Measurements from ENCODE around the gene NR2C2.

NR2C2 gene

DNA sequence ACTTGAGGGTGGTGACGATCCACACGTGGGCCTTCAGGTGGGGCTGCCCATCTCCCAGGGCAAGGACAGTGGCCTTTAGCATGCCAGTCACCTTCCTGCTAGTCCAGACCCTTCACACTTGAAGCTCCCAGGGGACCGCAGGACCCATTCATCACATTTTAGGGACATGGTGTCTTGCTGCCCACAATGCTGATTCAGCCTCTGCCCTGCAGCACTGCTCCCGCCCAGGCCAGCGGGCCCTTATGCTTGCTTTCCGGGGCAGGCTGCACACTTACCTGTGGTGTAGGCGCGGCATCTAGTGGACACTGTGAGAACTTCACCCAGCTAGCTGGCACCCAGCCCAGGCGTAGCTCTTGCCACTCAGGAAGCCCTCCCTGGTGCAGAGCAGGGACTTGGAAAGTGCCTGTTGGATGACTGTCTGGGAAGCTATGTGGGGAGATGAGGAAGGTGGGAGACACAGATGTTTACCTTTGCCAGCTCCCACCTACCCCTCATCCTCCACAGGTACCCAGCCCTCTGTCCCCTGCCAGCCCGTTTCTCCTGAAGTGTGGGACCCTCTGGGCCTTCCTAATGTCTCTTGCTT lies 26.3 kb upstream of the NR2C2 start:
- peak; percentile 91 for DNase-seq (ENCODE audit: low spot score)

DNA sequence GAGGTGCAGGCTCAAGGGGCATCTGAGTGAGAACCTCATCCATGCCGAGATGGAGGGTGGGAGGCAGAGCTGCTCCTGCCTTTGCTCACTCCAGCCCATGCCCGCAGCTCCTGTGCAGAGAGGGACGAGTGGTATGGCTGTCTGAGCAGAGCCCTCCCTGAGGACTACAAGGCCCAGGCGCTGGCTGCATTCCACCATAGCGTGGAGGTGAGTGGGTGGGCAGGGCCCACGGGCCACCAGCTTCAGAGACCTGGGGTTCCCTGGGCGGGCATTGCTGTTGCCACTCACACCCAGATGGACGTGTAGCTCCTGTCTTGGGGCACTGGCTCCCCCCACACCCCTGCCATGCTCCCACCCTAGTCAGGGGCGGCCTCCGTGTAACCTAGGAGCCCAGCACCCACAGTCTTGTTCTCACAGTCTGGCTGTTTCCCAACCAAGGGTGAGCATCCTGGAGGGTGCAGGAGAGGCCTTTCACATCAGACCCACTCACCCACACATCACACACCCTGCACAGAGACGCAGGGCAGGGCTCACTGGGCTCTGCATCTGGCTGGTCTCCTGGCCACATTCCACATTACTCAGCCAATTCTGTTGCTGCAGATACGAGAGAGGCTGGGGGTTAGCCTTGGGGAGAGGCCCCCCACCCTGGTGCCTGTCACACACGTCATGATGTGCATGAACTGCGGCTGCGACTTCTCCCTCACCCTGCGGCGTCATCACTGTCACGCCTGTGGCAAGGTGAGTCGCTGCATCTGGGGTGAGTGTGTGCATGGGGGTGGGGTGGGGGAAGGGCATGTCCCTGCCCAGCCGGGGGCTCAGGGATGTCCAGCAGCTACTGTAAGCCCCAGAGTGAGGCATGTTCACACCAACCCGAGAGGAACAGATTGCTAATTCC lies 25.3 kb upstream of the NR2C2 start:
- no peak for DNase-seq (ENCODE audit: low spot score)

DNA sequence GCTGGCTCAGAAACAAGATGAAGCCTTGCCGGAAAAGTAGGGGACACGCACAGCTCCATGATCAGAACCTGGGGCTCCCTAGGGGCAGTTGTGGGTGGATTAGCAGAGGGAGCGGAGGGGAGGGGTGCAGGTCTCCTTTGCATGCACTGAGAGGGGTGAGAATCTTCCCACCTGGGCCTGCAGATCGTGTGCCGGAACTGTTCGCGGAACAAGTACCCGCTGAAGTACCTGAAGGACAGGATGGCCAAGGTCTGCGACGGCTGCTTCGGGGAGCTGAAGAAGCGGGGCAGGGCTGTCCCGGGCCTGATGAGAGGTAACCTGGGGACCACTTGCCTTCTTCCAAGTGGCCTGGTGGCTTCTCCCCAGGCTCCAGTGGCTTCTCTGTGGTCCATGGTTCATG lies 24.5 kb upstream of the NR2C2 start:
- no peak for DNase-seq (ENCODE audit: low spot score)

DNA sequence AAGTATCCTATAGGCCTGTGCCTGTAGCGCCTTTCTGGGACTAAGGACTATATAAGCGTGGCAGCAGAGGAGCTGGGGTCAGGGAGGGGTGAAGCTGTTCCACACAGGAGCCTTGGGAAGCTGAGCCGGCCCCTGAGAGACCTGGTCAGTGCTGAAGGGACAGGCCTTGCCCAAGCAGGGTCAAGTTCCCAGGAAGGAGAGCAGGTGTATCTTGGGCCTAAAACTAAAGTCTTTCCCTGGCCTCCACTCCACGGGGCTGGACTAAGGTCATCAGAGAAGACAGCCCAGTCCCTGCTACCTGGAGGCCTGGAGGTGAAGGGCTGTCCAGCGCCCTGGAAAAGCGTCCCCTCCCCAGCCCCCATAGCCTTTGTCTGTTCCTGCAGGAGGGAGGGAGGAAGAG lies 23.9 kb upstream of the NR2C2 start:
- no peak for DNase-seq (ENCODE audit: low spot score)

DNA sequence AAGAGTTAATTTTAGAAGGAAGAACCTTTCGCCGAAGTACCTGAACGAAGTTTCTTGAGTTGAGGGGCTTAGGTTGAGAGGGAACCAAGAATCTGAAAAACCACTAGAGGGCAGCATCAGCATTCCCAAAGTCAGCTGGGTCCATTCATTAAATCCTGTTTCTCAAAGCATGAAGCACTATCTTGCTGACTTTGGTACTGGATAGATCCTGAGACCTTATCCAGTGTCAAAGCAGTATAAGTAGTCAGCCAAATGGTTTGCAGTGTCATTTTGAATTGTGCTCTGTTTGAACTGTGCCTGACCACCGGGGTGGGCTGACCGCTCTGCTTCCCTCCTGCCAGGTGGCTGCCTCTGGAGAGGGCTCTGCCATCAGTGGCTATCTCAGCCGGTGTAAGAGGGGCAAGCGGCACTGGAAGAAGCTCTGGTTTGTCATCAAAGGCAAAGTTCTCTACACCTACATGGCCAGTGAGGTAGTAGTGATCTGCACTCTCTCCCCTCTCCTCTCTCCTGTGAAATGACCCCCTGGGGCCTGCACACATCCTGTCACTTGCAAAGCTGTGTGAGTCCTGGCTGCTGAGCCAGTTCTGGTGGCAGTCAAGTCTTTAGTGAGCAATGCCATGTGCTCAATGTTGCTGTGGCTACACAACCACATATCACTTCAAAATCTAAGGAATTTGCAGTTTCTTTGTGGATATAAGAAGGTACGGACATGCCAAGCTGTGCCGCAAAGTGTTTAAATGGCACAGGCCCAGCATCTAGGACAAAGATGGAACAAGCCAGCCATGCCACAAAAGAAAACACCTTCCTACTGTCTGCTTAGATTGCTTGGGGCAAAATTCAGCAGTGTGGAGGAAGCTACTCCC lies 21.4 kb upstream of the NR2C2 start:
- no peak for DNase-seq (ENCODE audit: low spot score)

DNA sequence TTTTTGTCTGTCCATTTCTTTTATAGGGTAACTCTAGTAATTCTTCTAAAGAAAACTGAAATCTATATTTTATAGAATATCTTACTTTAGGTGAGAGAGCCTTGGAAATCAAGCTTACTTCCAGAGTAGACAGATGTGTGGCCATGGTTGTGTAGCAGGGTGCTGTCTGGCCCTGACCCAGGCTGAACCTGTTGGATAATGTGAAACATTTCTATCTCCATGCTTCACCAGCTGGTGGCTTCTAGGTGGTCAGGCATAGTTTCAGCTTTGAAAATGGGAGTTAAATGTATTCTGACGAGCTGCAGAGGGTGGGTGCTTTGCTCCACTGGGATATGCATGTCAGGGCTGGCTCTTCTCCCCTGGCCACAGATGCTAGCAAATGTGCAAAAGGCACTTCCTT lies 20.8 kb upstream of the NR2C2 start:
- no peak for DNase-seq (ENCODE audit: low spot score)

DNA sequence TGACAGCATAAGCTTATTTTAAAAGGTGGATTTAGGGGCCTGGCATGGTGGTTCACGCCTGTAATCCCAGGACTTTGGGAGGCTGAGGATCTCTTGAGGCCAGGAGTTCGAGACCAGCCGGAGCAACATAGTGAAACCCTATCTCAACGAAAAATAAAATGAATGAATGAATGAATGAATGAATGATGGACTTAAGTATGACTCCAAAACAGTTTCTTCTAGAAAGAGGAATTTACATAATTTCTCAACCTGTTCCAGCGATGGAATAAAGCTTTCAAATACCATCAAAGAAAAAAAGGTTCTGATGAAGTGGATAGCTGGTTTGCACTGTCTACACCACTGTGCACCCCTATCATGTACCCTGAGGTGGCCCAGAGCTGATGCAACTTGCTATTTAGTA lies 20.1 kb upstream of the NR2C2 start:
- no peak for DNase-seq (ENCODE audit: low spot score)

DNA sequence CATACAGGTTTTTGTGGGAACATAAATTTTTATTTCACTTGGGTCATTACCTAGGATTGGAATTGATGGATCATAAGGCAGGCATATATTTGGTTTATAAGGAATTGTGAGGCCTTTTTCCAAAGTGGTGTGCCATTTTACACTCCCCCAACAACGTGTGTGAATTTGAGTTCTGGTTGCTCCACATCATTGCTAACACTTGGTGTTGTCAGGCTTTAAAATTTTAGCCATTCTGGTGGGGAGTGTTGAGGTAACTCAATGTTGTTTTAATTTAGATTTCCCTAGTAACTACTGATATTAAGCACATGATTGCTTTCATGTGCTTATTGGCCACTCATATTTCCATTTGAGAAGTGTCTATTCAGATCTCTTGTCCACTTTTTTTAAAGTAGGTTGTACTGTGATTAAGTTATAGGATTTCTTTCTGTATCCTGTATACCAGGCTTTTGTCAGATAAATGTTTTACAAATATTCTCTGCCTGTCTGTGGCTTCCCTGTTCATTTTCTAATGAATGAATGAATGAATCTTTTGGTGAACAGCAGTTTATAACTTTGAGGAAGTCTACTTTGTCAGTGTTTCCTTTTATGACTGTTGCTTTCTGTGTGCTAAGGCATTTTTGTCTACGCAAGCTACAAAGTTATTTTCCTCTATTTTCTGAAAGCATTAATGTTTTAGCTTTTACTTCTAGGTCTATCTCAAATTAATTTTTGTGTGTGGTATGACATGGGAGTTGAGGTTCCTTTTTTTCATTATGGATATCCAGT lies 17.9 kb upstream of the NR2C2 start:
- no peak for DNase-seq (ENCODE audit: low spot score)

DNA sequence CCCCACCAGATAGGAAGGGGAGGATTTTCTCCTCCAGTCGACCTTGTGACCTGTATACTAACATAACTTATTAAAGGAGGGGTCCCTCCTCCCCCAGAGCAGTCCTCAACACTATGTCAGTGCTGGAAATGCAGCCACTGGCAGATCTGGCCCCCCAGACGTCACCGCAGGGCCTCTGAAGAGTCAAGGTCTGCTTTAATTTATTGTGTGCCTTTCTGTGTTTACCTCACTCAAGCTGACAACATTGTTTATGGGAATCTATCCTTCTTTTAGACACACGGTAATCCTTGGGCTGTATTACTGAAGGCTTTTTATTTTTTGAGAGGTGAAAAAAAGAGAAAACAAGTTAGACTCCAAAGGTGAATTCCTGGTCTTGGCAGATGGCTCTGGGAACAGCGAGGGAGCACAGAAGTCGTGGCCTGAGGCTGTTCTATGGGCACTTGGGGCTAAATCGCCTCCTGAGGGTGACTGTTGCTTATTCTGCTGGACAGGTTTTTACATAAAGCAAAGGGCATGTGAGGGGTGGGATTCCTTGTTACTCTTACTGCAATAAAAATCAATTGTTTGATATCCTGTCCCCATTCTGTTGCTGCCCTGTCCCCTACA lies 13.5 kb upstream of the NR2C2 start:
- DNase-seq (ENCODE audit: low spot score), result no peak

DNA sequence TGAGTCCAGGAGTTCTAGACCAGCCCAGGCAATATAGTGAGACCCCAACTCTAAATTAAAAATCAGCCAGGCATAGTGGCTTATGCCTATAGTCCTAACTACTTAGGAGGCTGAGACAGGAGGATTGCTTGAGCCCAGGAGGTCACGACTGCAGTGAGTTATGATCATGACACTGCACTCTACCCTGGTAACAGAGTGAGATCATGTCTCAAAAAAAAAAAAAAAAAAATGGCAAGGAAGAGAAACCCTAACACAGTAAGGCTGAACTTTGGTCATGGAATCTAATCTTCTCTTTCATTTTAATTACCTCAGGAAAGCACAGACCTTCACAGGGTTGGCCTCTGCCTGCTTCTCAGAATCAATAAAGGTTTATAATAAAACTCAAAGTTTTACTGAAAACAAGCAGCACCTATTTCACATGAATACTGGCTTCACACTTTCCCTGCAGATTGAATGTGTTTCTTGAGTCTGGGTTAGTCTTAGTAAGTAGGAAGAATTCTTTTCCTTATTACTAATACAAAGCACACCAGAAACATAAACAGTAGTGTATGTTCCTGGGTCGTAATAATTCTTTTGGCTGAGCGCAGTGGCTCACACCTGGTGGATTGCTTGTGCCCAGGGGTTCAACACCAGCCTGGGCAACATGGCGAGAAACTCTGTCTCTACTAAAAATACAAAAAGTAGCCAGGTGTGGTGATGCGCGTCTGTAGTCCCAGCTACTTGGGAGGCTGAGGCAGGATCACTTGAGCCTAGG lies 11.6 kb upstream of the NR2C2 start:
- no peak for DNase-seq (ENCODE audit: low spot score)

DNA sequence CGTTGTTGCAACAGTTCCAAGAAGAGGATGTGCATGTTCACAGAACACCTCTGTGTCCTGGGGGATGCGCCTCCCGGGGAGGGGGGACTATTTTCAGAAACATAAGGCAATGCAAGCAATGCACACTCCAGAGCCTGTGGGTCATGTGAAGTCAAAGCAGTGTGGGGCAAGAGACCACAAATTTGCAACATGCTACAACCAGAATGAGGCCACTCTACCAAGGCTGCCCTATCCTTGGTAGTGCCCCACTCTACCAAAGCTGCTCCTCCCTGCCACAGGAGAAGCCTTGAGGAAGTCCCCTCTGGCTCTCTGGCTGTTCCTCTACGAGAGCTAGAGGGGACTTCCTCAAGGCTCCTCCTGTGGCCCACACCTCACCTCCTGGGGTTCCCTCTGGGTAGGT lies 8.4 kb upstream of the NR2C2 start:
- DNase-seq (ENCODE audit: low spot score), result no peak

DNA sequence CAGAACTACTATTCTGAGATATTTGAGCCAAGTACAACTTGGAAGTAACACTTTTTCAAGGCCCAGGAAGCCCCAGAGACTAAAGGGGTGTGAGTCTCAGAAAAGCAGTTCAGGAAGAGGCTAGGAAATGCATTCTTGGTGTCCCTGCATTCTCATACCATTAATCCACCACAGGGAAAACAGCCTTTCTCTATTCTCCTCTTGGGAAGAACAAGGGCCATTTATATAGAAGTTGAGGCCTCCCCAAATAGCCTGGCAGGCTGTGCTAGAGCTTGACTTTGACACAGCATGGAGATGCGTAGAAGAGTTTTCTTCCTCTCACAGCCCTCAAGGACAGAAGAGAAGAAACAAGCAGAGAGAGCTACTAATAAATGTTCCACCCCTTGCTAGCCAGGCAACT lies 5.5 kb upstream of the NR2C2 start:
- DNase-seq (ENCODE audit: low spot score), result no peak

DNA sequence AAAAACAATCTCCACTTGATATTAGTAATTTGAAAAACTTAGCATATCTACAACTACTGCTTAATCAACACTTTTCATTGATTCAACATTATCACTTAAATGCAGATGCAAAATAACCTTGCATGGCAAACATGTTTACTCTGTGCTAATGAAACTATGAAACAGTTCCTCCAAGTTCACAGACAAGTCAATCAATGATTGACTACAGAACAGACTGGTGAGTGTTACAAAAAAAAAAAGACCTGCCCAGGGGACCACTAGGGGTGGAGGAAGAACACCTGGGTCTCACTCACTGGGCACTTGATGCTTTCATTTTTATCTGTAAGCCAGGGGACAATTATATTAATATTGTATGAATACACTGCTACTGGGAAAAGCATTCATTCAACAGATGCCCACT lies 4.3 kb upstream of the NR2C2 start:
- no peak for DNase-seq (ENCODE audit: low spot score)

DNA sequence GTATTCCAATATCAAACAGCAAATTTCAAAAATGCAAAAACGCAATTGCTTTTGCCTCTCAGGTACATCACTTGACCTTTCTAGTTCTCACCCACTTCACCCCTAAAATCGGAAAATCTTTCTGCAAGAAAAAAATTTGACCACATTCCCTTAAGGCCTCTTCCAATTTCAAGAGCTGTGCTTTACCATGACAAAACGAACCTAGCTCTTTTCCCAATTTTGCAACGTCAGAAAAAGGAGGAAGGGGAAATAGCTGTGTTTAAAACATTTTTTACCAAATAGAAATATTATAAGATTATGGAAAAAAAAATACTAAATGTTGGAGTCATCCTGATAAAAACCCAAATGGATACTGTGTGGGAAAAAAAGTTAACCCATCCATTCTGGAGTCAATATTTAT lies 1.1 kb upstream of the NR2C2 start:
- no peak for DNase-seq (ENCODE audit: low spot score)

DNA sequence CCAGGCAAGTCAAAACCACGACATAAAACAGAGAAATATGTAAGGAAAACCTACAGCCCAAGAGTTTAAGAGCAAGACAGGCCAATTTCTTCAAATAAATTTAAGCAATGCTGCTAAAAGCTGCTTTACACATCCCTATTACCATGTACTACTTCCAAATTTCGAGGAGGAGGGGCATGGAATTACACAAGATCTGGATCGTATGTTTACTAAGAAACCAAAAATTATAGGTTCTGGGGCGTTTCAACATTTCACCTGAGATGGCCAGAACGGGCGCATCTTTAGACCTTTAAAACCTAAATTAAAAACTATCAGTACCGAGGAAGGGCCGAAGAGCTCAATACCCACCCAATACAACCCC lies 664 bp upstream of the NR2C2 start:
- DNase-seq (ENCODE audit: low spot score), result no peak

DNA sequence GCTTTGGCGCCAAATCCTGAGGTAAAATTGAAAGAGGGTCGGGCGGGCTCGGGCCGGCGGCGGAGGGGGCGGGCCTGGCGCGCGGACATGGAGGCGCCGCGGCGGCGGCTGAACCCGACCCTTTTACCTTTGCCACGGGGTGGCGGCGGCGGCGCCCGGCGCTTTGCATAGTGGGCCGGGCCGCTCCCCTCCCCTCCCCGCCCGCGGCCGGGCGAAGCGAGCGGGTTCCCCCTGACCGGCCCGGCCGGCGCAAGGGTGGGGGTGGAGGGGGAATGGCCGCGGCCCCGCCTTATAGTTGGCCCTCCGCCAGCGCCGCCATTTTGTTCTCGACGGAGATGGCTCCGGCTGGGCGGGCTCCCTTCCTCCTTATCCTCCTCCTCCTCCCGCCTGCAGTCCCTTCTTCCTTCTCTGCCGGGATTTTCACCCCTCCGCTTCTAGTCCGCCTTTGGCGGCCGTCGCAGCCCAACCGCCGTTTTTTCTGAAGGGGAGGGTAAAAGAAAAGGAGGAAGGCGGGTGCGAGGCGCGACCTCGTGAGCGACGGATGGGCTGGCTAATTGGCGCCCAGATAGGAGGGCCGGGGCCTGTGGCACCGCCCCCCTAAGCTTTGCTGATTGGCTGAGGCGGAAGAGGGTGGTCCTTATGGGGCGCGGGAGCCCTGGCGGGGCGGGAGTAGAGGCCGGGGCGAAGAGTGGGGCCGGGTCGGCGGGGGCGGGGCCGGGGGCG lies 664 bp downstream of the NR2C2 start:
- peak; percentile 99 for DNase-seq (ENCODE audit: low spot score)

DNA sequence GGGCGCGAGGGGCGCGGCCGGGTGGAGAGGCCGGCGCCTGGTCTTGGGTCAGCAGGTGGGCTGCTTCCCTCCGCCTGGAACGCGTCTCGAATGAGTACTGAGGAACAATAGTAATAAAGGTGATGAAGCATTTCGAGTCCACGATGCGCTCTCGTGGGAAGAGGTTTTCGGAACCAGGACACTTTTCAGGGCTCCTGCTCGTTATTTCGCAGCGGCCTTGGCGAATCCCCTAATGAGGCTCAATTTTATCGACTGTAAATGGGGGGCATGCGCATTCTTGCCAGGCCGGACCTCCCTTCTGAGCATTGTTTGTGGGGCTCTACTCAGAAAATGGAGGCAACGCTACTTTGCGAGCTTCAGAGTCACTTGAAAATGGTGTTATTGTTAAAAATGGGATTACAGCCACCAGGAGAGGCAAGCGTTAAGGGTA lies 1.2 kb downstream of the NR2C2 start:
- DNase-seq (ENCODE audit: low spot score), result no peak

DNA sequence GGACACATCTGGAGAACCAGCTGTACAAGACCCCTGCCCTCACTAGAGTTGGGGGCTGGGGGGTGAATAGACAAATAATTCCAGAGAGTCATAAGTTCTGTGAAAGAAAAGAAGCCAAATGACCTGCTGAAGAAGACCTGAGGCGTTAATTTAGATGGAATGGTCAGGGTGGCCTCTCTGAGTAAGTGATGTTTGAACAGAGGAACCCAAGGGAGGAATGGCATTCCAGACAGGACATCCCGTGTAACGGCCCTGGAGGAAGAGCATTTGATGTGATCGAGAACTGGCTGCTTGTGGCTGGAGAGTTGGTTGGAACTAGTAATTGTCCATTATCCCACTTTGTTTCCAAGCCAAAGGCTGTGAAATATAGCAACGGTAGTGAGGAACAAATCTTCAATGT lies 1.7 kb downstream of the NR2C2 start:
- no peak for DNase-seq (ENCODE audit: low spot score)

DNA sequence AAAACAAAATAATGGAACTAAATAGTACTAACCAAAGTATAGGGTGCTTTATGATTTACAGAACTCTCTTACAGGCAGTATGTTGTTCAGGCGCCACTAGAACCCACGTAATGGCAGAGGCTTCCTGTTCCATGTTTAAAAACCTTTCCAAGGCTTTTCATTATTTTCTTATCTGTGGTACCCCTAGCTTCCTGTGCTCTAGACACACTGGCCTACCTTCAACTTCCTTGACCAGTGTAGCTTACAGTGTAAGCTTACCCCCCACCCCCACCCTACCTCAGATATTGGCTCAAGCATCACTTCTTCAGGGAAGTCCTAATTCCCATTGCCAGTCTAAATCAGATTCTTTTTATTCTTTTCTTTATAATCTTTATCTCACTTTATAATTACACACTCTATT lies 2.9 kb downstream of the NR2C2 start:
- no peak for DNase-seq (ENCODE audit: low spot score)

DNA sequence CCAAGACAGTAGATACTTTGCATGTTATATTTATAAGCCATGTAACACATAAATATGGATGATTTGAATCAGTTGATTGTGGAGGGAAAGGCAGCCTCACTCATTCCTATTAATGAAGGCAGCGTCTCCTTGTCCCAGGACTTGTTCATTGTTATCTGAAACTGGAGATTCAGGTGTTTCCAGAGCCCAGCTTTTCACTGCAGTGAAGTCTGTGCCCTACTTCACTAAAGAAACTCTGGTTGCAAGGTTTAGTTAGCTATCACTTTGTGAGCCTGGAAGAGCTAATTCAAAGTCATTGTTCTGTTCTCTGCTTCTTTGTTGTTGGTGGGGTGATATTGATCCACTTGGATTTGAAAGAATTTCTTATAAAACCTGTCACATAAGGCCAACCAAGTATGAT lies 9.8 kb downstream of the NR2C2 start:
- no peak for DNase-seq (ENCODE audit: low spot score)
